GM20431 (cell line): ENCODE data around the gene PPP1R8.
"Not testable (repeated sequence)": the region's sequence is repeated elsewhere in the genome, so short reads cannot be mapped to it uniquely, and the experiment has no call there.

Experiments used
- in situ Hi-C: fragments of 300-500 bp; cut with MseI, MboI; formaldehyde crosslinking; loops from one replicate; pipeline ENCODE4 v1.15.0; 2020; ENCODE audit warnings: low sequenced_read_pairs; ENCODE audit not compliant: unreplicated experiment

Gene PPP1R8

GRCh38 chr1:27830621-27831440 lies at the start of gene PPP1R8:
Gene PPP1R8, plus strand, starts transcription at chr1:27830782. Its CDS starts 54 bp downstream, at chr1:27830836.
- in situ Hi-C loops: no loop called here

GRCh38 chr1:27782950-27783349 lies 47.6 kb upstream of the PPP1R8 start:
- in situ Hi-C loops: no loop called here

DNA sequence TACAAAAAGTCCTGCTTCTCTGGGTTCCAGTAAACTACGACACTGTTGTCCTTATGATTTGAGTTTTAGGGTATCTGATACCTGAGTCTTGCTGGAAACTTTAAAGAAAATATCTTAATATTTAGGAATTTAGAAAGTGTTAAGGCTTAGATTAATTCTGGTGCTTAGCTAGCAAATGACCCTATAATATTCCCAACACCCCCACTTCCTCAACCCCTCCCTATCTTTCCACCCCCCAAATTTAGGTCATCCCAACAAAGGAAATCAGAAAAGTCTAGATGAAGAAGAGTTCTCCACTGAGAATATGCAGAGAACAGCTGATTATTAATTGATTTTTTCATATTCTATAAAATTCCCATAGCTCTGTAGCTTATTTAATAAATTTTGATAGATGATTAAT lies 45.9 kb upstream of the PPP1R8 start:
- in situ Hi-C loops: no loop called here

DNA sequence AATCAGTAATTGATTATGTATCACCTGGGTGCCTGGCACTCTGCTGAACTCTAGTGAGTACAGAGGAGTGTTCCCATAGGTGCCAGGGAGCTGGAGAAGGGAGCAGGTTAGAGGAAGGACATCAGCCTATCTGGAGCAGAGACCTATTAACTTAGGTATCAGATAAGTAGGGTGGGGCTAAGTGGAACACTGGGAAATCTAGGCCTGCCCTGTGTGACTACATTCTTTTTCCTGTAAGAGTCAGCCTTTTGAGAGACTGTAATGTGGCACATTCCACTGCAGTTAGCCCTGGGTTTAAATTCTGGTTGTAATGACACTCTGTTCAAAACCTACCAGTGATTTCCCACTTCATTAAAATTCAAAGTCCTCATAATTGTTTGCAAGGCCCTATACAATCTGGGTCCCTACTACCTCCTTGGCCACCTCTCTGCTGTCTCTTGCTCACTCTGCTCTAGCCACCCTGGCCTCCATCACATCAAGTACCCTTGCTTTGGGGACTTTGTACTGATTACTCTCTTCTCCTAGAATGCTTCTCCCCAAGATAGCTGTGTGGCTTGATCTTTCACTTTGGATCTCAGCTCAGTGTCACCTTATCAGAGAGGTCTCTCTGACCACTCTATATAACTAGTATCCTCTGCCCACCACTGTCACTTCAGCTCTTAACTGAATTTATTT lies 44.7 kb upstream of the PPP1R8 start:
- in situ Hi-C loops: no loop called here

- in situ Hi-C loops: no loop called here
Observed at GRCh38 chr1:27787895-27788294, 42.7 kb upstream of the PPP1R8 start.

GRCh38 chr1:27789540-27790041 lies 41.0 kb upstream of the PPP1R8 start:
- in situ Hi-C loops: no loop called here

GRCh38 chr1:27790270-27790669 lies 40.3 kb upstream of the PPP1R8 start:
- in situ Hi-C loops: not testable (repeated sequence)

DNA sequence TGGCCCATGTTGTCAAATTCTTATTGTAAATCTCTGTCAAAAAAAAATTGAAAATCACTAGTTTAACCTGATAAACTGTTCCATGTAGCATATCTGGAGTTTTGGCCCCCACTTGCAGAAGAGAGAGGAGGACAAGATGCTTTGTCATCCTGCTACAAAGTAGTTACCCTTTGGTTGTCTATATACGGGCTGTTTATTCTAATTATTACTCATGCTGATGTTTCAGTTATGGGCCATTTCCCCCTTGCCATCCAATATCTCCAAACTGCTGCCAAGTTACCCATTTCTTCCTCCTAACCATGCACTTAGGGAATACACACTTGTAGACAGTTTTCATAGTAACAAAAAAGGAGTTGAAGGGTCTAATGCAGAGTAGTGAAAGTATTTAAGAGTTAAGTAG lies 35.0 kb upstream of the PPP1R8 start:
- in situ Hi-C loops: no loop called here

GRCh38 chr1:27804791-27805190 lies 25.8 kb upstream of the PPP1R8 start:
- in situ Hi-C loops: no loop called here

DNA sequence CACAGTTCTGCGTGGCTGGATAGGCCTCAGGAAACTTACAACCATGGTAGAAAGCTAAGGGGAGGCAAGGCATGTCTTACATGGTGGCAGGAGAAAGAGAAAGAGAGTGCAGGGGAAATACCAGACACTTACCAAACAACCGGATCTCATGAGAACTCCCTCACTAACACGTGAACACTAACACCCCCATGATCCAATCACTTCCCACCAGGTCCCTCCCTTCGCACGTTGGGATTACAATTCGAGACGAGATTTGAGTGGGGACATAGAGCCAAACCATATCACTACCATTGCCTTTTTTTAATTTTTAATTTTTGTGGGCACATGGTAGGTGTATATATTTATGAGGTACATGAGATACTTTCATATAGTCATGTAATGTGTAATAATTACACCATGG lies 23.8 kb upstream of the PPP1R8 start:
- in situ Hi-C loops: no loop called here

- in situ Hi-C loops: no loop called here
Observed at GRCh38 chr1:27807385-27807784, 23.2 kb upstream of the PPP1R8 start.

GRCh38 chr1:27808131-27808530 lies 22.5 kb upstream of the PPP1R8 start:
- in situ Hi-C loops: not testable (repeated sequence)

DNA sequence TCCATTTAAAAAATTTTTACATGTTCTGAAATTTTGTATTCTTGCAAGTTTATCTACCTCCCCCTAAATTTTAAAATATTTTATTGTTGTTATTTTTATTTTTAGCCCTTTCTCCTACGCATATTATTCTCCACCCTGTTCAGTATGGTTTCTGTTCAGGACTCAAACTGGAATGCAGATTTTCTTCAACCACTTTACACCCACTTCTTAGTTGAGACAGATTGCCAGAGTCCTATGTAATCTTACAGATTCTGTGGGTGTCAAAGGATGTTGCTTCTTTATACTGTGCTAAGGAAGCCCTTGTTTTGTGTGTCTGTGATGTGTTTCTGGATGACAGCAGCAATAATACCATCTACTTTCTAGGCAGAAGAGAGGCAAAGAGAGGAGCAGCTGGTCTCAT lies 20.7 kb upstream of the PPP1R8 start:
- in situ Hi-C loops: no loop called here

GRCh38 chr1:27811741-27812500 lies 18.7 kb upstream of the PPP1R8 start:
- in situ Hi-C loops: no loop called here

- in situ Hi-C loops: no loop called here
Observed at GRCh38 chr1:27816921-27817630, 13.5 kb upstream of the PPP1R8 start.

DNA sequence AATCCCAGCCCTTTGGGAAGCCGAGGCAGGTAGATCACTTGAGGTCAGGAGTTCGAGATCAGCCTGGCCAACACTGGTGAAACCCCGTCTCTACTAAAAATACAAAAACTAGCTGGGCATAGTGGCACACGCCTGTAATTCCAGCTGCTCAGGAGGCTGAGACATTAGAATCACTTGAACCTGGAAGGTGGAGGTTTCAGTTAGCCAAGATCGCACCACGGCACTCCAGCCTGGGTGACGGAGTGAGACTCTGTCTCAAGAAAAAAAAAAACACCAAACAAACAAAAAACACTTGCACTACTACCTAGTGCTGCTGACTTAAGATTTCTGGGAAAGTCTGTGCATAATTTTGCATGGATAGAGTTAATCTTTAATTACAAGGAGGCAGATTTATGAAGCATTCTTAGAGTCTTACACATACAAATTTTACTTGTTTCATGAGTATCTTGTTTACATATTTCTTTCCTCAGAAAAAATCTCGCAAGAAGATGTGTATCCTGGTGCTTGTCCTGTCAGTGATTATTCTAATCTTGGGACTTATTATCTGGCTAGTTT lies 8.7 kb upstream of the PPP1R8 start:
- in situ Hi-C loops: no loop called here

DNA sequence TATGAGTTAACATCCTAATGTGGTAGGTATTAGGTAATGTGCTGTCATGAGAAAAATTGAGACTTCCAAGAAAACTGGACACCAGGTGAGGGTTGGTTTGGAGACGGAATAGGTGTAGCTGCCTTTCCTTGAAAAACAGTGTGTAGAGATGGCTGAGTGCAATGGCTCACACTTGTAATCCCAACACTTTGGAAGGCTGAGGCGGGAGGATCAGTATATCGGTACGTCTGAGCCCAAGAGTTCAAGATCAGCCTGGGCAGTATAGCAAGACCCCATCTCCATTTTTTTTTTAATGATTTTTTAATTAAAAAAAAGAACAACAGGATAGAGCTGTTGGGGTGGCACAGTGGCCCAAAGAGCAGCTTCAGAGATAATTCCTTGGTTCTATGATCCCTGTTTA lies 6.8 kb upstream of the PPP1R8 start:
- in situ Hi-C loops: no loop called here

GRCh38 chr1:27824411-27824810 lies 6.2 kb upstream of the PPP1R8 start:
- in situ Hi-C loops: no loop called here

DNA sequence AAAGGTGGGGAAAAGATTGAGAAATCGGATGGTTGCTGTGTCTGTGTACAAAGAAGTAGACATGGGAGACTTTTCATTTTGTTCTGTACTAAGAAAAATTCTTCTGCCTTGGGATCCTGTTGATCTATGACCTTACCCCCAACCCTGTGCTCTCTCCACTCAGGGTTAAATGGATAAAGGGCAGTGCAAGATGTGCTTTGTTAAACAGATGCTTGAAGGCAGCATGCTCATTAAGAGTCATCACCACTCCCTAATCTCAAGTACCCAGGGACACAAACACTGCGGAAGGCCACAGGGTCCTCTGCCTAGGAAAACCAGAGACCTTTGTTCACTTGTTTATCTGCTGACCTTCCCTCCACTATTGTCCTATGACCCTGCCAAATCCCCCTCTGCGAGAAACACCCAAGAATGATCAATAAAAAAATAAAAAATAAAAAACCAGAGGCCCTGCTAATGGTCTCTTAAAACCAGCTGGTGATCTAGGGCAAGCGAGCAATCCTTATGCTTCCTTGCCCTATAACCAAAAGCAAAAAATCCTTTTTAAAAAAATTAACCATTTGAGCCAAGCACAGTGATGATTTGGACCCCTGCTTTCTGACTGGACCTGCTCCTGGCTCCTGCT lies 1.1 kb upstream of the PPP1R8 start:
- in situ Hi-C loops: not testable (repeated sequence)
